ENCODE measurements around the gene CLIC4. TPM values are rescaled to one million over a fixed set of nuclear protein-coding genes. Genes with fewer than 3 reads are reported as not detected.

The CLIC4 gene
- total RNA-seq, 1 experiment from 2014 or later, result 262 TPM

- 0 out of 2 replicates have a peak, but pooled peaks cover 4% of the 10 kb centered on the region for H3K36me3 Mint-ChIP-seq
- H3K27ac Mint-ChIP-seq, result no peak overlapping the region
- ATAC-seq (no peak), DNase-seq (ENCODE audit: low spot score) (no peak)
- CTCF ChIA-PET, result interaction anchor here (0.6 to 1.8 kb wide), 4 partner anchors 23 to 127 kb away, joined by 3 to 6 read pairs (median 4); partner anchors contain the start of gene CLIC4
- POLR2A ChIA-PET, result interaction anchor here (0.7 kb wide), 1 partner anchor 513 kb away, joined by 3 read pairs; no protein-coding TSS in a partner anchor
- H3K9me3 Mint-ChIP-seq, result no peaks in the 10 kb centered on the region
- no peak for TF ChIP-seq CREM (CRISPR knock-in tag; IDR thresholded peaks at IDR 0.05)
- TF ChIP-seq GABPB1 (CRISPR knock-in tag; IDR thresholded peaks at IDR 0.05), result peak; percentile 35; the same call in 1 of the 2 replicates
- no peak for TF ChIP-seq FOXP1 (CRISPR knock-in tag; IDR thresholded peaks at IDR 0.05; ENCODE audit: borderline replicate concordance)
- TF ChIP-seq SP1 (CRISPR knock-in tag; conservative IDR thresholded peaks at IDR 0.05), result no peak
- peaks cover 23% of the 10 kb centered on the region for H3K4me1 Mint-ChIP-seq
- H3K4me3 Mint-ChIP-seq, result no peak overlapping the region
- H3K27me3 Mint-ChIP-seq (ENCODE audit: low read depth), result no peaks in the 10 kb centered on the region
Observed at GRCh38 chr1:24767351-24767750, 22.1 kb downstream of the CLIC4 start.

GRCh38 chr1:24768873-24769605 lies 23.8 kb downstream of the CLIC4 start:
- H3K4me3 Mint-ChIP-seq, result no peak overlapping the region
- peaks cover 23% of the 10 kb centered on the region for H3K4me1 Mint-ChIP-seq
- ChIA-PET POLR2A (interaction anchor here (0.7 kb wide), 1 partner anchor 23 kb away, joined by 6 read pairs; no protein-coding TSS in a partner anchor), CTCF (interaction anchor here (1.8 kb wide), 2 partner anchors 25 to 80 kb away, joined by 4 to 6 read pairs; partner anchors contain the start of gene CLIC4)
- no peak for TF ChIP-seq ZNF423 (CRISPR knock-in tag; IDR thresholded peaks at IDR 0.05)
- TF ChIP-seq TEAD1 (CRISPR knock-in tag; IDR thresholded peaks at IDR 0.05), result no peak
- no peak for TF ChIP-seq ZNF138 (CRISPR knock-in tag; conservative IDR thresholded peaks at IDR 0.05)
- 0 out of 2 replicates have a peak, but pooled peaks cover 6% of the 10 kb centered on the region for H3K36me3 Mint-ChIP-seq
- ATAC-seq, result no peak
- H3K9me3 Mint-ChIP-seq, result no peaks in the 10 kb centered on the region
- H3K27ac Mint-ChIP-seq, result no peak overlapping the region
- H3K27me3 Mint-ChIP-seq (ENCODE audit: low read depth), result no peaks in the 10 kb centered on the region
- DNase-seq (ENCODE audit: low spot score), result no peak

DNA sequence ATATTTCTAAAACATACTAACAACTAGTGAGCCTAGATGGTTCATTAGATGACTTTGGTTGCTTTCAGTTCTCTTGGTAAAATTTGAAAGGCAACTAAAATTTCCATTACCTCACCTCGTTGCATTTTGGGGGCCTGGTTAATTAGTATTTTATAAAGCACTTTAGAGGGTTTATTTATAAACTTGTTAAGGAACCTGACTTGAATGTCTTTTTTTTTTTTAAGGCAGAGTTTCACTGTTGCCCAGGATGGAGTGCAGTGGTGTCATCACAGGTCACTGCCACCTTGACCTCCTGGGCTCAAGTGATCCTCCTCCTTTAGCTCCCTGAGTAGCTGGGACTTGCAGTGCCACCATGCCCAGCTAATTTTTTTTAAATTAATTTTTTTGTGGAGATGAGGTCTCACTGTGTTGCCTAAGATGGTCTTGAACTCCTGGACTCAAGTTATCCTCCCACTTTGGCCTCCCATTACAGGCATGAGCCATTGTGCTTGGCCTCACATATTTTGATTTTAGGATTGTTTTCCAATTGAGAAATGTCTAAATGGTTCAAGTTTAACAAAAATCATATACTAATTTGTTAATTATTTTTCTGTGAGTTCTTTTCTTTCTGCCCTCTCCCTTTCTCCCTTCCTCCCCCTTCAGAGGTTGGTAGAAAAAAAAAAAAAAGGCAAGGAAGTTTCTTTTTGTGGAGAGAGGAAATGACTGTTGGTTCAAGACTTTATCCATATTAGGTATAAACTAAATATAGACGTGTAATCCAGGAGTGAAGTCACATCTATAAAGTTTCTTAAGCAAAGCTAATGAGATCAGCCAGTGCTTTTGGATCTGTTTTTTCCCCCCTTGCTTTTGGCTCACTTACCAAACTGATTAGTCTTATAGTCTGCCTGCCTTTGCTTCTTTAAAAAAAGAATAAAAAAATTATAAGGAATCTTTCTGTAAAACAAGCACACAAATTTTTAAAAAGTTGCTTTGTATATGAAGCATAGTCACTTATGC lies 24.7 kb downstream of the CLIC4 start:
- ATAC-seq (no peak), DNase-seq (ENCODE audit: low spot score) (no peak)
- TF ChIP-seq ARID4B (CRISPR knock-in tag; IDR thresholded peaks at IDR 0.05; ENCODE audit: borderline replicate concordance) (no peak), ETV6 (CRISPR knock-in tag; IDR thresholded peaks at IDR 0.05) (no peak), ZNF671 (CRISPR knock-in tag; IDR thresholded peaks at IDR 0.05) (no peak), ZNF317 (CRISPR knock-in tag; IDR thresholded peaks at IDR 0.05; ENCODE audit: borderline replicate concordance, low read depth) (no peak), CREB1 (CRISPR knock-in tag; IDR thresholded peaks at IDR 0.05) (no peak)
- Mint-ChIP-seq H3K36me3 (0 out of 2 replicates have a peak, but pooled peaks cover 6% of the 10 kb centered on the region), H3K4me3 (no peak overlapping the region), H3K9me3 (no peaks in the 10 kb centered on the region), H3K27me3 (ENCODE audit: low read depth) (no peaks in the 10 kb centered on the region), H3K27ac (no peak overlapping the region), H3K4me1 (peaks cover 27% of the 10 kb centered on the region)
- ChIA-PET CTCF (no interaction called here), POLR2A (no interaction called here)

DNA sequence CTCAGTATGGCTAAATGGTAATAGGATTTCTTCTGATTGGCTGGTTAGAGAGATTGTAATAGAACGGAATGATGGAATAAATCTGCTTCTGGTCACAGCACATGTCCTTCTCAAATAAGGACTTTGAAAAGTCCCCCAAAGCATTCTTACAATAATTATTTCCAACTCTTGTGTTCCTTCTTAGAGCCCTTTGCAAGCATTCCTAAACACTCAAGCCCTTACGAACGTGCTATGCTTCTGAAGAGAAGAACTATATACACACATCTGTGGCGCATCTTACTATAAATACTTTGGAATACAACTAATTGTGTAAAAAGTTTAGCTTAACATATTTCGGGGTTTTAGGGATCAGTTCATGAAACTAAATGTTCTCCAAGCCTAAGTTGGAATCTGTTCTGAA lies 25.6 kb downstream of the CLIC4 start:
- Mint-ChIP-seq H3K4me1 (peaks cover 28% of the 10 kb centered on the region), H3K27me3 (ENCODE audit: low read depth) (no peaks in the 10 kb centered on the region), H3K27ac (peak overlapping the region; percentile 86; the same call in 1 of the 2 replicates), H3K36me3 (0 out of 2 replicates have a peak, but pooled peaks cover 6% of the 10 kb centered on the region), H3K9me3 (no peaks in the 10 kb centered on the region), H3K4me3 (no peak overlapping the region)
- no peak for DNase-seq (ENCODE audit: low spot score)
- ChIA-PET CTCF (interaction anchor here (1.0 kb wide), 1 partner anchor 60 kb away, joined by 3 read pairs; no protein-coding TSS in a partner anchor), POLR2A (interaction anchor here (0.5 kb wide), 1 partner anchor 20 kb away, joined by 4 read pairs; no protein-coding TSS in a partner anchor)
- ATAC-seq, result no peak
- TF ChIP-seq CBFB (CRISPR knock-in tag; IDR thresholded peaks at IDR 0.05; ENCODE audit: low read depth), result no peak
- TF ChIP-seq ARID4B (CRISPR knock-in tag; IDR thresholded peaks at IDR 0.05; ENCODE audit: borderline replicate concordance), result no peak
- TF ChIP-seq ETV6 (CRISPR knock-in tag; IDR thresholded peaks at IDR 0.05), result no peak
- no peak for TF ChIP-seq IRF2 (CRISPR knock-in tag; IDR thresholded peaks at IDR 0.05; ENCODE audit: borderline replicate concordance, low read depth)
- TF ChIP-seq SOX15 (CRISPR knock-in tag; IDR thresholded peaks at IDR 0.05), result no peak
- no peak for TF ChIP-seq ZNF263 (CRISPR knock-in tag; IDR thresholded peaks at IDR 0.05; ENCODE audit: low read depth)
